Hematopoietic multipotent progenitor cell treated with erythropoietin and hydrocortisone succinate and interleukin-3 and kit ligand, for 4 days (in vitro differentiated cells): ENCODE measurements around the gene MACC1.
"Not testable (repeated sequence)": the region's sequence is repeated elsewhere in the genome, so short reads cannot be mapped to it uniquely, and the experiment has no call there.

Experiments
- DNase-seq: peaks from one replicate; pipeline ENCODE4 v3.0.0-alpha.2; 2015

Gene MACC1

DNA sequence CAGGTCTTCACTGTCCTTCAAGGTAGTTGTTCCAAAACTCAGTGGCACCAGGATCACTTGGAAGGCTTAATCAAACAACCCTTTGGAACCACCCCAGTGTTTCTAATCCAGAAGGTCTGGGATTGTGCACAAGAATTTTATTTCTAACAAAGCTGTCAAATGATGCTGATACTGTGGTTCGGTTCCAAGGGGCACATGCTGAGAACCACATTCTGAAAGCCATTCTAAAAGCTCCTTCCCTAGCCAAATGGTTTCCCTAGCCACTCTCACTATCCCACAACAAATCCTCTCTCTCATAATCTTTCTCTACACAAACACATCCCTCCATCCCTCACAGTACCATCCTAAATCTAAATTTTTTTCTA is 52.1 kb downstream of the MACC1 start:
- no peak for DNase-seq

DNA sequence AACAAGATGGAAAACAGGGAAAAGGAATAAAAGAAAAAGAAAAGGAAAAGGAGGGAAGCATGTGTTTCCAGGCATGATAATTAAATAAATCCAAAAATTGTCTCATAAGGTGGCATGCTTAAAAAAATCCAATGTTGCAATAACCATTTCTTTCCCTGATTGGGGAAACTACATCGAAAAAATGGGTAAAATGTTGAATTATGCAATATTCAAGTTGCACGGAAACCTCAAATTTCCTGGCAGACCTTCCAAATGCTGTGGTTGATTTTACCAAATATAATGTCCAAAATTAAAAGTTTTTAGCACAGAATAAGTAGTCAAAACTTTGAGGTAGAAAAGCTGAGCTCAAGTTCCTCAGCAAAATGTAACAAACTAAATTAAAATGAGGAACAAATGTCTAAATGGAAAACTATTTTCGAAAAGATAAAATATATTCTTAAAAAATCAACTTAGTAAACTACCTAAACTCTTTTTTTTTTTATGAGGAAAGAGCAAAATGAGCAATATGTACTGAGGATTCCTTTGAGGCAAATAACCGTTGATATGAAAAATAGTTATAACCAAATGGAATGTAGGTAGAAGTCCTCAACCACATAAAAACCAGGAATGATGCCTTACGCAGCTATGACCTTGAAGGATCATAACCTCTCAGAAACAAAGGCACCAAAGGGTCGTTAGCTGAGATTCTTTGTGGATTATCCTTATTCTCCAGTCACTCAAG is 52.6 kb downstream of the MACC1 start:
- DNase-seq, result peak; percentile 67

DNA sequence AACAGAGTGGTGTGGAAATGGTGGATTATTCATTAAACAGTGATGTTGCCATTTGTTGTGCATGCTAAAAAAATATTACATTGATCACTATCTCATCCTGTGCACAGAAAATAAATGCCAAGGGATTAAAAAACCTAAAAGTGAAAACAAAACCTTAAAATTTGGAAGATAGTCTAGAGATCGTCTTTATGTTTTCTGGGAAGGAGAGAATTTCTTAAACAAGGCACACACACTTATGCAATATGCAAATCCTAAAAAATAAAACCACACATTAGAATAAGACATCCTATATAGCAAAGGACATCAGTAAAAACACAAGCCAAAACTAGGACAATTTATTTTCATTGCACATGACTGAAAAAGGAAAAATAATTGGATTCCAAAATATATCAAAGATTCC is 54.5 kb downstream of the MACC1 start:
- DNase-seq, result no peak

DNA sequence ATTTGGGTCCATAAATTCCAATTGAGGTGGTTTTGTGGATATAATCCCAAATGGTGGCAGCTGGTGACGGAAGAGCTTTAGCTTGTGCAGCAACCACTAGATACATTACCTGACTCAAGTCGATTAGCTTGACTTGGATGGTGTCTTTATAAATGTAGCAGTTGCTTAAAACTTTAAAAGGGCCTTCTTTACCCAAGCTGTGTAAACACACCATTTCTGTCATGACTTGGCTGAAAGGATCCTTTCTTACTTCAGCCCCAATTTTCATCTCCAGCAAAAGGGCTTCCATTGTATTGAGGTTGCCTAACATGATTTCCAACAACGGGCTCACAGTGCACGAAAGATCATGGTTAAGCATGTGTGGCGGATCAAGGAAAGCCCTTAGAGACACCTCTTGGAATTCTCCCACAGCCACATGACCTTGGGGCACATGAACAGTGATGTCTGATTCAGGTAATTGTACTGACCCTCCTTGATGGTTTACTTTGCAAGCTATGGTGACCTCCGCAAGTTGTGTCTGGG is 57.9 kb downstream of the MACC1 start:
- no peak for DNase-seq

DNA sequence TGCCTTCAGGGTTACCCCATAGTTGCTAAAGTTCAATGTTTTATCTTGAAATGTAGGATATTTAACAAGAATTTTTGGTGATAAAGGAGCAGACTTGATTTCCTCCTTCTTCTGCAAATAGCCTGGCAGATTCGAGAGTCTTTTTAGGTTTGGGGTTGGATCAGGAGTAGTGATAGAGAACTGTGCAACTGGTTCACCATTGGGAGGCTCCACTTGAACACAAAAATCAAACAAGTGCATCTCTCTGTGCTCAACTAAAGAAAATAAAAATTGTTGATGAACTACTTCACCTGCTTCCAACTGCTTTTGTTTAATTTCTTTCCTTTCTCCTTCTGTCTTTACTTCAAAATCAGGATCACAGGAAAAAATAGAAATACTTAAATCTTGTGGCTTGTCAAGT is 58.5 kb downstream of the MACC1 start:
- peak; percentile 53 for DNase-seq

DNA sequence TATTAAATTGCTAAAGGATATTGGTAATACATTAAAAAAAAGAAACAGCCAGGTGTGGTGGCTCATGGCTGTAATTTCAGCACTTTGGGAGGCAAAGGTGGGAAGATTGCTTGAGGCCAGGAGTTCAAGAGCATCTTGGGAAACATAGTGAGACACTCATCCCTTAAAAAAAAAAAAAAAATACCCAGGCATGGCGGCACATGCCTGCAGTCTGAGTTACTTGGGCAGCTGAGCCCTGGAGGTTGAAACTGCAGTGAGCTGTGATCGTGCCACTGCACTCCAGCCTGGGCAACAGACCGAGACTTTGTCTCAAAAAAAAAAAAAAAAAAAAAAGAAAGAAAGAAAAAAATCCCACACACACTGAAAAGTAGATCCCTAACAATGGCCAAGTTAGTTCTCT is 59.7 kb downstream of the MACC1 start:
- no peak for DNase-seq

DNA sequence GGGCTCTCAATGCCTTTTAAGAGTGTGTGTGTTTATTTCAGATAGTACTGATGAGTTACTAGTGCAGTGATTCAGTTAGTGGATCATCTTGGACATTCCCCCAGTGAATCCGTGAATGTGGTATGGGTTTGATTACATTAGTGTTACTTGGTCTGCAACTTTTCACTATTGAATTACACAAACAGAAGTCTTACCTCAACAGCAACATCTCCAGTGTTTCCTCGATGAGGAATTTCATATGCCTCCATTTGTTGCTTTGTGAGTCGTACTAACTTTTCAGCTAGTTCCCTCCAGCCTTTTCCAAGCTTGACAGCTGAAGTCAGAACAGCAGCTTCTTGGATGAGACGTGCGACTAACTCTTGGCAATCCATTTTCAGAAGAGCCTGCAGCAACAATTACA is 63.2 kb downstream of the MACC1 start:
- no peak for DNase-seq

DNA sequence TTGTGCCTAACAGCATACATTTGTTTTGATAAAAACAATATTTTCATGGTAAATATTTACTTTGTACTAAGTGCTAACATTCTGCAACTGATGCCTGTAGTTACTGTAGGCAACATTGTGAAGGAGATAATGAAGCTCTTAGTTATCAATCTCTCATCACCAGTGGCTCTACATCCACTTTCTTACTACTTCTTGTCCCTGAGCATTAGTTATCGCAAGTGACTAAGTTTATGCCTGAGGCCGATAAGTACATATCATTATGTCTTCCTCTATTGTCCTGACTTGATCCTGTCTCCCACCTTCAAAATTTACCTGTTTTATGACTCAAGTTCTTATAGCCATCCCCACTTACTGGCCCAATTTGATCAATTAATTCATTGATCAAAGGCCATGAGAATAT is 63.6 kb downstream of the MACC1 start:
- DNase-seq, result no peak

DNA sequence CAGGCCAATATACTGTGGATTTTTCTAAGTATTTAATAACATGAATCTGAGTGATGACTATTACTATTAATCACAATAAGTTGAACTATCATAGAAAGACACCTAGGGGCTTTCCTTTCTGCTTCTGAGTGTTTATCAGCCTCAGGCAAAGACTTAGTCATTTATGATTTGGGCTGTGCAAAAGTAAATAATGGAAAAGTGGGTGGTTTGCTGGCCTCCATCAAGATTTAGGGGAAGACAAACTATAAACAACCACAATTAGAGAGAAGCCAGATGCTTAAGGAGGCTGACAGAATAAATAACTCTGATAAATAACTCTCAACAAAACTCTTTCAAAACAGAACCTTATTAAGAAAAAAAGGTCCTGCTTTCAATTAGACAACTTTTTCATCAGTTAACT is 64.7 kb downstream of the MACC1 start:
- peak; percentile 29 for DNase-seq

DNA sequence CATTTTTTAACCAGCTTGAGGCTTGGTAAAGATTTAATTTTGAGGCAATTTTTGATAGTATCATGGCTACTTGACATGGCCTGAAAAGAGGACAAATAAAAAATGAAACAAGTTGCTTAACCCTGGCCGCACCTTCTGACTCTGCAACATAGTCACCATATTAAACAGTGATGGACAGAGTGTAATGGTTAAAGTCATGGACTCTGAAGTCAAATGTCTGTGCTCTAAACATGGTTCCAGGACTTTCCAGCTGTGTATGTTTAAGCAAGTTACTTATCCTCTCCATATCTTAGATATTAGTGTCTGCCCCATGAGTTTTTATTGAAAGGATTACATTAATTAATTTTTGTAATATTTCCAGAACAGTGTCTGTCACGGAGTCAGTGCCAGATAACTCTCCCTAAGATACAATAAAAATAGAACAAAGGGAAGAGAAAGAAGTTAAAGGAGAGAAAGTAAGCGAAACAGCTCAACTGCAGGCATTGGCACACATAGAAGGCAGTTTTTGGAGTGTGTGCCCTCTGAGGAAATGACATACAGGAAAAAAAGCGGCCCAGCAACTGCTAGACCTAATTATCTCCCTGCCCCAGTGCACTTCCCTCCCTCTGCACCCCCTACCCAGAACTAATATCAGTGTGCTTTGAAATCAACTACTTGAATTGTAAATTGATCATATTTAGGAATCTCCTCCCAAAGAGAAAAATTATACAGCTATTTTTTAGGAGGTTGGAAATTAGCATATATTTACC is 65.3 kb downstream of the MACC1 start:
- DNase-seq, result peak; percentile 88

DNA sequence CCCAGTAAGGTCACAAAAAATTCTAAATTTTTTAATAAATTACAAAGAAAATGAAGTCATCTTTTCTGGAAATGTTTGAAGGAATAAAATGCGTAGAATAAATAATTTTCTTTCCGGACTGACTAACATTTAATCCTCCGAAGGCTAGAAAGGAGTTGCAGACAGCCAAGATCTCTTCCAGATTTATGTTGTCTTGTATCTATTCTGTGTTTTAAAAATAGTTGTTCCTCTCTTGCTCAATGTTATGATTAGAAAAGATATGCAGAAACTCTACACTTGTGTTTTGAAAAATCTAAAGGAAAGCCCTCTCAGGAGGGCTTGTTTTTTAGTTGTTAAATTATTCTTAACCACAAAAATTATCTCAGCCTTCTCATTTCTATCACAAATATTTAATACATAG is 70.7 kb downstream of the MACC1 start:
- DNase-seq, result peak; percentile 12

DNA sequence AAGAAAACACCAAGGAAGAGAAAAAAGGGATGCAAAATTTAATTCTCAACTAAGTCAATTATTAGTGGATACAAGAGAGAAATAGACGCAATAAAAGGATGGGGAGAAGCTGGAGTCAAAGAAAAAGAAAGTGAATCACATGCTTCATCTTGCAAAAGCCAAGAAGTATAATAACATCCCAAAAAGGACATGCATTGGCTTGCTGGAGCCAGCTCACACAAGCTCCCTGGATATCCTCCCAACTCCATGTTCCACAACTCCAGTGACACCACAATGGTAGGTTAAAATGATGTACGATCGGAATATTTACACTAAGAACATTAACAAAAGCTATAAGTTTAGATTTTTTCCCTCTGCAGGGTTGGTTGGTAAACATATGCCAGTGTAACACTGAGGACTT is 72.4 kb downstream of the MACC1 start:
- DNase-seq, result no peak

DNA sequence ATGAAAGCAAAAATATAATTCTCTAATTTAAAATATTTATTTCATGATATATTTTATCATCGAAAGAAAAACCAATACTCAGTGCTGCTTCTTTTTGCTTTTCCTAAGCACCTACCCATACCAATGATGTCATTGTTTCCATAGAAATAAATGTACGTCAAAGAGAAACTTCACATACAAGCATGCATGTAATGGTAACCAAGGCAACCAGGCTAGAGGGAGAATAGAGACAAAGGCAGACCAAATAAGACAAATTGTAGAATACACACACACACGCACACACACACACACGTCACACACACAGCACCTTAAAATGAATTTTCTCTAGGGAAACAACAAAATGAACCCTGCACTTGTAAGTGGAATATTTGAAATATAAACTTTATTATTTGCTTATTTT is 75.5 kb downstream of the MACC1 start:
- DNase-seq, result no peak

DNA sequence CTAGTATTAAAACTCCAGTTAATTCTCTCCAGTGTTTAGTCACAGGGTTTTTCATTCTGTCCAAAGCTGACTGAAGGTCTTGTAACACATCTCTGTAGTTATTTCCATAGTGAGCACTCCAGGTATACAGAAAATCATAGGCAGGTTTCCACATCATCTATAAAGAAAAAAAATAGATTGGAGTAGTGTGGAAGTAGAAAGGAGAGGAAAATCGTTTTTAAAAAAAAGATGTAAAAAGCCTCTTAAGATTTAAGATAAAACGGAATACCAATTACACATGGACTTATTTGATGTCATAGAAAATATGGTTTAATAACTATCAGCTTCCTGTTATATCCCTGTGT is 76.2 kb downstream of the MACC1 start:
- no peak for DNase-seq

DNA sequence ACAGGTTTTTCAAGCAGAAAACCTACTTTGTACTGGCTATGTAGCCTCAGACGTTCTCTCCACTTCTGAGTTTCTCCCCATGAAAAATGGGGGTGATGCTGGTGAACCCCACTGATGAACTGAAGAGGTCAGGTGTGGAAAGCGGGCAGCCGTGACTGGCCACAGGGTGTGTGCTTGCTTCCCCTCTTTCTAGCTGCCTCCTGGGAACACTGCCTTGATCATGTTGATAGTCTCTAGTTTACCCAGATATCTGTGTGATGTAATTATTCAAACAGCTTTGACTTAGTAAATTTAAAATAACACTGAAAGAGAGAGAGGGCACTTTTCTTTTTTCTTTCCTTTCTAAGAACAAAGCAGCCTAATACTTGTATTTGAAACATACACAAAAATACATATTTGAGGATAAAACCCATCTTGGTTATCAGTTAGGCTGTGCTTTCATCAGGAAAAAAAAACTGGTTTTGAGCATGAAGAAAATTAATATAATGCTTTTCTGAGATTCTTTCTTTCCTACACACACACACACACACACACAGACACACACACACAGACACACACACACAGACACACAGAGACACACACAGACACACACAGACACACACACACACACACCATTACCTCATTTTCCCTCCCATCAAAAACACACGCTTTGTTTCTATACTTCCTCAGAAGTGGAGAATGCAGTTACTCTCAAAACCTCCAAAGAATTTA is 76.7 kb downstream of the MACC1 start:
- no peak for DNase-seq

DNA sequence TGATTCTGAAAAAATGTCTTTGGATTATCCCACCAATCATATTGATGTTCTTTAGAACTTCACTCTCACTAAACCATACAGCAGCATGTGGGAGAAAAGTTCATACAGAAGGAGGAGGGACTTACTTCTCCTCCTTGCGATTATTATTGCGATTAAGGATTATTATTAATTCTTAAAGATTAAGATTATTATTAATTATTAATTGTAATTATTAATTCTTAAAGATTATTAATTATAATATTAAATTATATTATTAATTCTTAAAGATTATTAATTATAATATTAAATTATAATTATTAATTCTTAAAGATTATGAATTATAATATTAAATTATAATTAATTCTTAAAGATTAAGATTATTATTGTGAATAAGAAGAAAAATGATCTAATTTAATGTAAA is 80.5 kb downstream of the MACC1 start:
- DNase-seq, result no peak

DNA sequence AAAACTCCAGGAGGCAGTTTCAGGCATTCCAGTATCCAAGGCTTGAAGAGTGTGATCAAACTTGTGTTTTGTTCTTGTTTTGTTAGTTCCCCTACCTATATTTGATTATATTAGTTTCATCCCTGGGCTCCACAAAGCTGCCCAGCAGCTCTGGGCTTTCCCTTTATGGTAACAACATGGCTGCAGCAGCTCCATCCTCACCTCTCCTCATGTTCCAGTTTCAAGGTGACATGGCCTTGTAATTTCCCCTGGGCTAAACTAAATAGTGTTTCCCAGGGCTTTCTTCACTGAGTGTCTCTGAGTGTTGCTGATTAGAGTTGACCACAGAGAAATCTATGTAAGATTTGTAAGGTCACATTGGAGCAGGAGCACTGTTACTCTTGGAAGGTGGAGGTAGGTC is 83.4 kb downstream of the MACC1 start:
- no peak for DNase-seq

DNA sequence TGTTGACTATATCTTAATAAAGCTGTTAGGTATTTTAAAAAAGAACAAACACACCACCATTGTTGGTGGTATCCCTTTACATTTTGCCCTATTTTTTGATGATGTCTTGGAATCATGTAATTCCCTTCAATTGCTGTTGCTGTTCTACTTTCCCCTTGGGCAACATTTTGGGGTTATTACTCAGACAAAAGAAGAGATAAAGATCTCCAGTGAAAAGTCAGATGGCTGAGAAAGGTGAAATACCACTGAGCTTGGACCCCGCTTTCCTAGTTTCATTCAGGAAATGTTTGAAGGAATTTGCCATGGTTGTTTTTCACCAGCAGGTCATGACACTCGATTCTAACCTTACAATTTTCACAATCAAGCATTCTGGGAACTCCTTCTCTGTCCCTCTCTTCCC is 84.6 kb downstream of the MACC1 start:
- DNase-seq, result no peak

DNA sequence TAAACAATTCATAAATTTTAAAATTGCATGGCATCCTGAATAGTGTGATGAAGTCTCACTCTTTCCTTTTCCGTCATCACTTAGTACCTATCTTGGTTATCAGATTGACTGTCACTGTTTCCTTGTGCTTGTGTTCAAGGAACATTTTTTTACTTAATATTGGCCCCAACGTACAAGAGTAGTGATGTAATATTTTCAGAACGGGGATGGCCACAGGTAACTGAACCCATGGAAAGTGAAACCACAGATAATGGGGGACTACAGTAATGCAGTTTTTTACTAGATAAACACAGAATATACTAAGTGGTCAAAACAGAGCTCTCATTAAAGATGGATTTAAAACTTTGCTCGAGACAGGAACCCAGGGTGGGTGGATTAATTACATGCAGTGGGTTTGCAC is 85.4 kb downstream of the MACC1 start:
- DNase-seq, result no peak

DNA sequence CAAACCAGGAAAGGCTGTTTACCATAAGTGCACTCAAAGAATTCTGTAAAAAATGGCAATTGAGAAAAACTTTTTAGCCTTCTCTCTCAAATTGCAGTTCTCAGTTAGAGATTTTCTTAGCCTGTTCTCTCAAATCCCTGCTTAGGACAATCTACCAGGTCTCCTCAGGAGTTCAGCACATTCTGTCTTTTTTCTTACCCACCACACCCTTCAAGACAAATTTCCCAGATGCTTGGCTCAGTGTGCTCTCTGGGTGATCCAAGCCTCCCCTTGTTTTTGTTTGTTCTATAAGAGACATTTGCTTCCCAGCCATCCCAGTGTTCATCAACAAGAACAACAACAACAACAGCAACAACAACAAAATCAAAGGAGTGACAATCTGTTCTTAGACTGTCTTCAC is 87.3 kb downstream of the MACC1 start:
- DNase-seq, result no peak

DNA sequence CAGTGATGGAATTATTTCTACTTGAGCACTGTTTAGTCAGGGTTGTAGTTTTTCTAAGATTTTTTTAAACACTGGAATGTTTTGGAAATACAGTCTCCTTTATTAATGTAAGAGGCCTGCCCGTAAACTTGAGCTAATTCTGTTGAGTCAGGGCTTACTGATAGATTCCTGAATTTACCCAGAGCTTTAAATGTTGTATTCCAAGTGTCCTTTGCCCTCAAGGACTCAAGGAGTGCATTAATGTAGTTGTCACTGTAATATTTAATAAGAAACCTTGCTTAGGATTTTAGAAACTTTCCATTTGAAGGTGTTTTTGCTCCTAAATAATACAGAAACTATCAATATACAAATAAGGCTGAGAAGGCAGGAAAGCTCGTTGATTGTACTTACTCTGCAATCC is 89.2 kb downstream of the MACC1 start:
- no peak for DNase-seq

DNA sequence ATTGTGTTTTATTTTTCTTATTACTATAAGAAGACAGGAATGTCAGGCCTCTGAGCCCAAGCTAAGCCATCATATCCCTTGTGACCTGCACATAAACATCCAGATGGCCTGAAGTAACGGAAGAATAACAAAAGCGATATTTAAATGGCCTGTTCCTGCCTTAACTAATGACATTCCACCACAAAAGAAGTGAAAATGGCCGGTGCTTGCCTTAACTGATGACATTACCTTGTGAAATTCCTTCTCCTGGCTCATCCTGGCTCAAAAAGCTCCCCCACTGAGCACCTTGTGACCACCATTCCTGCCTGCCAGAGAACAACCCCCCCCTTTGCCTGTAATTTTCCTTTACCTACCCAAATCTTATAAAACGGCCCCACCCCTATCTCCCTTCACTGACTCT is 91.1 kb downstream of the MACC1 start:
- not testable (repeated sequence) for DNase-seq

DNA sequence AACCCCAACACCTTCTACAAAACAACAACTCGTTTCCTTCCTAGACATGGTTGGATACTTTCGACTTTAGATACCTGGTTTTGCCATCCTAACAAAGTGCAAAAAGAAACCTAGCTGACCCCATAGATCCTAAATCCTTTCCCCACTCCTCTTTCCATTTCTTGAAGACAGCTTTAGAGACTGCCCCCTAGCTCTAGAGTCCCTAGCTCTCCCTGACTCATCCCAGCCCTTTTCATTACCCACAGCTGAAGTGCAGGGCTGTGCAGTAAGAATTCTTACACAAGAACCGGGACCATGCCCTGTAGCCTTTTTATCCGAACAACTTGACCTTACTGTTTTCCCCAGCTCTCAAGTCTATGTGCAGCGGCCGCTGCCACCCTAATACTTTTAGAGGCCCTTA is 93.1 kb downstream of the MACC1 start:
- DNase-seq, result not testable (repeated sequence)

DNA sequence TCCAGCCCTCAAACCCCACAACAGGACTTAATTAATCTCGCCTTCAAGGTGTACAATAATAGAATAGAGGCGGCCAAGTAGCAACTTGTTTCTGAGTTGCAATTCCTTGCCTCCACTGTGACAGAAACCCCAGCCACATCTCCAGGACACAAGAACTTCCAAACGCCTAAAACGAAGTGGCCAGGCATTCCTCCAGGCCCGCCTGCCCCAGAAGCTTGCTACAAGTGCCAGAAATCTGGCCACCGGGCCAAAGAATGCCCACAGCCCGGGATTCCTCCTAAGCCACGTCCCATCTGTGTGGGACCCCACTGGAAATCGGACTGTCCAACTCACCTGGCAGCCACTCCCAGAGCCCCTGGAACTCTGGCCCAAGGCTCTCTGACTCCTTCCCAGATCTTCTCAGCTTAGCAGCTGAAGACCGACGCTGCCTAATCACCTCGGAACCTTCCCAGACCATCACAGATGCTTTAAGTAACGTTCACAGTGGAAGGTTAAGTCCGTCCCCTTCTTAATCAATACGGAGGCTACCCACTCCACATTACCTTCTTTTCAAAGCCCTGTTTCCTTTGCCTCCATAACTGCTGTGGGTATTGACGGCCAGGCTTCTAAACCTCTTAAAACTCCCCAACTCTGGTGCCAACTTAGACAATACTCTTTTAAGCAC is 94.4 kb downstream of the MACC1 start:
- DNase-seq, result not testable (repeated sequence)
